GM21619 (cell line): ENCODE measurements around the gene FAM107B.
A peak's percentile ranks its signal among the peaks of the same experiment; 100 is the strongest.

Experiments used
- ATAC-seq: cut with Tn5 transposase; IDR thresholded peaks from one replicate; pipeline ENCODE4 v1.9.1; 2021; ENCODE audit not compliant: unreplicated experiment

FAM107B gene

GRCh38 chr10:14584661-14585060, 190.0 kb downstream of the FAM107B start:
- ATAC-seq, result no peak

GRCh38 chr10:14583967-14584366, 190.7 kb downstream of the FAM107B start:
- ATAC-seq, result no peak

- no peak for ATAC-seq
These were observed 191.4 kb downstream of the FAM107B start for GRCh38 chr10:14583252-14583651.

- no peak for ATAC-seq
These were observed 193.0 kb downstream of the FAM107B start for GRCh38 chr10:14581553-14582321.

GRCh38 chr10:14580671-14581332, 193.9 kb downstream of the FAM107B start:
- no peak for ATAC-seq

- no peak for ATAC-seq
These were observed 195.3 kb downstream of the FAM107B start for GRCh38 chr10:14579405-14579804.

GRCh38 chr10:14578060-14578952, 196.4 kb downstream of the FAM107B start:
- no peak for ATAC-seq

GRCh38 chr10:14574885-14575284, 199.8 kb downstream of the FAM107B start:
- no peak for ATAC-seq

- no peak for ATAC-seq
These were observed 200.4 kb downstream of the FAM107B start for GRCh38 chr10:14574291-14574690.

- no peak for ATAC-seq
These were observed 200.9 kb downstream of the FAM107B start for GRCh38 chr10:14573666-14574261.

GRCh38 chr10:14572811-14573210, 201.9 kb downstream of the FAM107B start:
- ATAC-seq, result no peak

- peak; percentile 67 for ATAC-seq
These were observed 202.7 kb downstream of the FAM107B start for GRCh38 chr10:14571866-14572507.

GRCh38 chr10:14570800-14571199, 203.9 kb downstream of the FAM107B start:
- ATAC-seq, result no peak

GRCh38 chr10:14569274-14570060, 205.2 kb downstream of the FAM107B start:
- ATAC-seq, result no peak

GRCh38 chr10:14567421-14567820, 207.3 kb downstream of the FAM107B start:
- ATAC-seq, result no peak

- ATAC-seq, result no peak
These were observed 208.2 kb downstream of the FAM107B start for GRCh38 chr10:14566498-14566897.

GRCh38 chr10:14565199-14565598, 209.5 kb downstream of the FAM107B start:
- no peak for ATAC-seq

- ATAC-seq, result no peak
These were observed 210.4 kb downstream of the FAM107B start for GRCh38 chr10:14564268-14564744.

GRCh38 chr10:14563359-14563940, 211.2 kb downstream of the FAM107B start:
- ATAC-seq, result no peak

GRCh38 chr10:14563076-14563336, 211.7 kb downstream of the FAM107B start:
- no peak for ATAC-seq
